ENCODE results near the gene CHGA. TPM values are rescaled to one million over a fixed set of nuclear protein-coding genes. Genes with fewer than 3 reads are reported as not detected.

CHGA gene
- total and polyA plus RNA-seq, 10 of the 15 experiments (the other 5 are each of a cell fraction or from before 2014, with no cell fraction given), result 0.11 to 0.23 TPM; not detected in 8

DNA sequence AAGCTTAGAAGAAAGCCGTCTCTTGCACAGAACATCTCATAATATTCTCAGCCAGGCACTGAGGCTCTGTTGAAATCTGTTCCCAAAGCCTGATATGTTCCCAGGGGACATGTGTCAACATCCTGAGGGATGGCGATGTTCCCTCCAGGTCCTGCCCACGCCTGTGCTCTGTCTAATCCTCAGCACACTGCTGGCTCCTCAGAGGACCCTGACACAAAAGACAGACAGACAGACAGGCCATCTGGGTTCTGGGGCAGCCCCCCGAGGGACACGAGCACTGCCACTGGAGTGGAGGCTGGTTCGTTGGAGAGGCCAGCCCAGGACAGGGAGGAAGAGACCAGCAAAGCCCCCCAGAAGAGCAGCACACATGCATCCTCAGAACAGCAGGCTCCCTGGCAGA is 27.8 kb downstream of the CHGA start:
- H2AFZ ChIP-seq (ENCODE audit: control insufficient read depth, low read depth, low read length), result no peak overlapping the region
- no peak overlapping the region for H3K4me2 ChIP-seq (ENCODE audit: control insufficient read depth, insufficient read depth)
- no peaks in the 10 kb centered on the region; the same call in 1 of the 2 replicates for H3K4me1 ChIP-seq (ENCODE audit: control insufficient read depth, insufficient read depth, low read length)
- ChIA-PET SMC1A (ENCODE audit: uncharacterized antibody, unreplicated experiment) (no interaction called here), CTCF (interaction anchor here (0.5 to 3.0 kb wide), 2 partner anchors 11 to 163 kb away, joined by 3 to 47 read pairs; no protein-coding TSS in a partner anchor), POLR2A (no interaction called here), RAD21 (ENCODE audit: unreplicated experiment) (no interaction called here)
- DNase-seq (ENCODE audit: low read depth, low spot score), result no peak
- no peak overlapping the region for H3K9ac ChIP-seq (ENCODE audit: control insufficient read depth, insufficient read depth, low read length)
- no TSS peak for BruUV-seq (replicated peaks)
- no peaks in the 10 kb centered on the region for H4K20me1 ChIP-seq (ENCODE audit: control insufficient read depth, insufficient read depth)
- peaks cover 7 to 33% of the 10 kb centered on the region in 2 experiments; a peak in 3 of 4 replicates for H3K36me3 ChIP-seq (ENCODE audit: control insufficient read depth in 2 of 2, insufficient read depth in 2 of 2, low read length in 1 of 2)
- H3K27me3 ChIP-seq (replicated peaks in 1 of 2; ENCODE audit: control insufficient read depth in 2 of 2, insufficient read depth in 2 of 2, low read length in 1 of 2), result no peaks in the 10 kb centered on the region
- no peak for FAIRE-seq
- H3K27ac ChIP-seq (ENCODE audit: control insufficient read depth, insufficient read depth), result no peak overlapping the region
- intact Hi-C loops (cut with micrococcal nuclease; ENCODE audit: unreplicated experiment), result loop anchor here (5.0 kb wide), 1 partner anchor 267 kb away; no protein-coding TSS in a partner anchor
- no peaks in the 10 kb centered on the region for H3K9me3 ChIP-seq (replicated peaks; ENCODE audit: control insufficient read depth, insufficient read depth, low read length)
- ATAC-seq, result no peak
- in situ Hi-C loops (cut with MboI), result loop anchor here (5.0 kb wide), 1 partner anchor 187 kb away; no protein-coding TSS in a partner anchor
- 45% methylated on average over 6 of the region's 6 CpGs for WGBS (ENCODE audit: insufficient coverage, insufficient replicate concordance, low lambda C conversion rate, missing lambda C conversion rate)
- H3K79me2 ChIP-seq (ENCODE audit: control insufficient read depth, insufficient read depth, low read length), result no peaks in the 10 kb centered on the region
- no peak overlapping the region for H3K4me3 ChIP-seq
- no peak for TF ChIP-seq JUND (IDR thresholded peaks at IDR 0.05; ENCODE audit: low read depth, low read length)
- no peak for TF ChIP-seq EGR1 (IDR thresholded peaks at IDR 0.05; ENCODE audit: borderline replicate concordance in 1 of 2, low read depth in 2 of 2, low read length in 2 of 2)
- TF ChIP-seq ZNF217 (IDR thresholded peaks at IDR 0.05), result no peak
- TF ChIP-seq MLLT1 (IDR thresholded peaks at IDR 0.05), result no peak
- TF ChIP-seq CREM (IDR thresholded peaks at IDR 0.05; ENCODE audit: low read depth), result no peak
- no peak for TF ChIP-seq TCF7 (IDR thresholded peaks at IDR 0.05; ENCODE audit: borderline replicate concordance)
- TF ChIP-seq RAD21 (IDR thresholded peaks at IDR 0.05; ENCODE audit: insufficient read depth, low read depth, low read length), result no peak
- no peak for TF ChIP-seq MTA2 (IDR thresholded peaks at IDR 0.05; ENCODE audit: low read depth)
- TF ChIP-seq, protein P1, sequence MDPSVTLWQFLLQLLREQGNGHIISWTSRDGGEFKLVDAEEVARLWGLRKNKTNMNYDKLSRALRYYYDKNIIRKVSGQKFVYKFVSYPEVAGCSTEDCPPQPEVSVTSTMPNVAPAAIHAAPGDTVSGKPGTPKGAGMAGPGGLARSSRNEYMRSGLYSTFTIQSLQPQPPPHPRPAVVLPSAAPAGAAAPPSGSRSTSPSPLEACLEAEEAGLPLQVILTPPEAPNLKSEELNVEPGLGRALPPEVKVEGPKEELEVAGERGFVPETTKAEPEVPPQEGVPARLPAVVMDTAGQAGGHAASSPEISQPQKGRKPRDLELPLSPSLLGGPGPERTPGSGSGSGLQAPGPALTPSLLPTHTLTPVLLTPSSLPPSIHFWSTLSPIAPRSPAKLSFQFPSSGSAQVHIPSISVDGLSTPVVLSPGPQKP (IDR thresholded peaks at IDR 0.05; ENCODE audit: low read depth, low read length), result no peak
- no peak for TF ChIP-seq TBL1XR1 (IDR thresholded peaks at IDR 0.05; ENCODE audit: low read depth, low read length)
- TF ChIP-seq, protein P2, sequence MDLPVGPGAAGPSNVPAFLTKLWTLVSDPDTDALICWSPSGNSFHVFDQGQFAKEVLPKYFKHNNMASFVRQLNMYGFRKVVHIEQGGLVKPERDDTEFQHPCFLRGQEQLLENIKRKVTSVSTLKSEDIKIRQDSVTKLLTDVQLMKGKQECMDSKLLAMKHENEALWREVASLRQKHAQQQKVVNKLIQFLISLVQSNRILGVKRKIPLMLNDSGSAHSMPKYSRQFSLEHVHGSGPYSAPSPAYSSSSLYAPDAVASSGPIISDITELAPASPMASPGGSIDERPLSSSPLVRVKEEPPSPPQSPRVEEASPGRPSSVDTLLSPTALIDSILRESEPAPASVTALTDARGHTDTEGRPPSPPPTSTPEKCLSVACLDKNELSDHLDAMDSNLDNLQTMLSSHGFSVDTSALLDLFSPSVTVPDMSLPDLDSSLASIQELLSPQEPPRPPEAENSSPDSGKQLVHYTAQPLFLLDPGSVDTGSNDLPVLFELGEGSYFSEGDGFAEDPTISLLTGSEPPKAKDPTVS (IDR thresholded peaks at IDR 0.05; ENCODE audit: low read depth, low read length), result no peak
- no peak for TF ChIP-seq CREB1 (IDR thresholded peaks at IDR 0.05; ENCODE audit: low read depth)
- TF ChIP-seq, protein P3, sequence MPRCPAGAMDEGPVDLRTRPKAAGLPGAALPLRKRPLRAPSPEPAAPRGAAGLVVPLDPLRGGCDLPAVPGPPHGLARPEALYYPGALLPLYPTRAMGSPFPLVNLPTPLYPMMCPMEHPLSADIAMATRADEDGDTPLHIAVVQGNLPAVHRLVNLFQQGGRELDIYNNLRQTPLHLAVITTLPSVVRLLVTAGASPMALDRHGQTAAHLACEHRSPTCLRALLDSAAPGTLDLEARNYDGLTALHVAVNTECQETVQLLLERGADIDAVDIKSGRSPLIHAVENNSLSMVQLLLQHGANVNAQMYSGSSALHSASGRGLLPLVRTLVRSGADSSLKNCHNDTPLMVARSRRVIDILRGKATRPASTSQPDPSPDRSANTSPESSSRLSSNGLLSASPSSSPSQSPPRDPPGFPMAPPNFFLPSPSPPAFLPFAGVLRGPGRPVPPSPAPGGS (IDR thresholded peaks at IDR 0.05; ENCODE audit: borderline replicate concordance, insufficient read depth, low read depth, low read length, poor library complexity, severe bottlenecking), result no peak
- TF ChIP-seq POLR2AphosphoS5 (IDR thresholded peaks at IDR 0.05; ENCODE audit: low read length), result no peak
- TF ChIP-seq ETV6 (conservative IDR thresholded peaks at IDR 0.05 in 1 of 2, IDR thresholded peaks at IDR 0.05 in 1 of 2; ENCODE audit: borderline replicate concordance in 1 of 2, low read depth in 1 of 2), result no peak
- TF ChIP-seq CEBPB (IDR thresholded peaks at IDR 0.05; ENCODE audit: borderline replicate concordance in 1 of 2, low read depth in 2 of 2, low read length in 2 of 2), result no peak
- no peak for TF ChIP-seq DPF2 (IDR thresholded peaks at IDR 0.05)
- no peak for TF ChIP-seq EED (IDR thresholded peaks at IDR 0.05; ENCODE audit: low read depth)

Data from GM12878 (cell line).